K562 (cell line): ENCODE results near the gene CKS2. TPM values are rescaled to one million over a fixed set of nuclear protein-coding genes. Genes with fewer than 3 reads are reported as not detected.

Source experiments
- ATAC-seq: fragments of 200-7000 bp; cut with Tn5 transposase; 3 replicates; pipeline ENCODE4 v1.9.1; 2020; ENCODE audit warnings: moderate library complexity
- BruUV-seq: library from RNA; stranded (reverse); fragments of 400-500 nt; replicated peaks from 2 replicates; lab custom pipeline; 2021; lab: Mats Ljungman, UMichigan
- CTCF ChIA-PET: fragments of 300-600 bp; formaldehyde crosslinking; extraction: SDS; loops from one replicate; lab custom pipeline; 2021; ENCODE audit warnings: low intra/inter-chr PET ratio; lab: Yijun Ruan, JAX
- POLR2A ChIA-PET: fragments of 300-600, 350-650 bp; sonication (Branson Sonifier 250); formaldehyde crosslinking; extraction: SDS; loops from one replicate; lab custom pipeline; 2021; ENCODE audit warnings: antibody characterized with exemption, inconsistent platforms; lab: Yijun Ruan, JAX
- DNase-seq, 4 experiments: peaks; one replicate each; pipeline versions ENCODE4 v3.0.0 to v3.0.0-alpha.2; 2011 to 2018; ENCODE audit warnings: low spot score in 3 of 4, mixed read lengths in 3 of 4; ENCODE audit errors: extremely low read depth in 1 of 4
- FAIRE-seq: peaks from 2 replicates; lab custom pipeline; 2011; peaks lifted over from hg19 to GRCh38; lab: Jason Lieb, UNC
- H2AFZ ChIP-seq: 2 replicates; pipeline ENCODE4 v1.6.0; 2011; ENCODE audit warnings: low read depth, low read length, control low read depth, inconsistent platforms
- H3K27ac ChIP-seq: fragments of 200-600 bp; 3 replicates; pipeline ENCODE4 v1.8.0; 2011; ENCODE audit warnings: low read depth, mild to moderate bottlenecking, control low read depth, inconsistent platforms, low read length, moderate library complexity, mixed read lengths; ENCODE audit errors: extremely low read depth
- H3K27me3 ChIP-seq, 2 experiments: fragments of 300-600 bp in 1 of 2; 2 replicates in 1 of 2; 3 replicates in 1 of 2; pipeline versions ENCODE4 v1.6.0 to v1.8.0; 2011; ENCODE audit warnings: inconsistent platforms in 2 of 2, low read length in 2 of 2, mild to moderate bottlenecking in 1 of 2, mixed read lengths in 1 of 2, moderate library complexity in 1 of 2; ENCODE audit not compliant: control insufficient read depth in 2 of 2, insufficient read depth in 2 of 2
- H3K36me3 ChIP-seq: fragments of 300-600 bp; 3 replicates; pipeline ENCODE4 v1.8.0; 2011; ENCODE audit warnings: mild to moderate bottlenecking, low read length, inconsistent platforms; ENCODE audit not compliant: control insufficient read depth, insufficient read depth
- H3K4me1 ChIP-seq, 2 experiments: fragments of 200-600 bp in 1 of 2; replicated peaks in 1 of 2; 2 replicates in 1 of 2; 3 replicates in 1 of 2; pipeline versions ENCODE4 v1.5.1 to v1.8.0; 2011; ENCODE audit warnings: inconsistent platforms in 2 of 2, low read length in 2 of 2, mild to moderate bottlenecking in 1 of 2, mixed read lengths in 1 of 2, moderate library complexity in 1 of 2; ENCODE audit not compliant: control insufficient read depth in 2 of 2, insufficient read depth in 2 of 2
- H3K4me2 ChIP-seq: 2 replicates; pipeline ENCODE4 v1.6.1; 2011; ENCODE audit warnings: low read length, control low read depth, inconsistent platforms, mixed read lengths; ENCODE audit not compliant: insufficient read depth
- H3K4me3 ChIP-seq: fragments of 200-600 bp; sonication (generic), shearing (Covaris generic); 2 replicates; pipeline ENCODE4 v1.5.1; 2016; ENCODE audit warnings: control low read depth, inconsistent platforms
- H3K79me2 ChIP-seq: fragments of 200-600 bp; 3 replicates; pipeline ENCODE4 v1.8.0; 2011; ENCODE audit warnings: low read length, inconsistent platforms; ENCODE audit not compliant: control insufficient read depth, insufficient read depth
- H3K9ac ChIP-seq, 2 experiments: 2 replicates each; pipeline versions ENCODE4 v1.6.0 to v1.6.1; 2011; ENCODE audit warnings: low read depth in 2 of 2, low read length in 2 of 2, control low read depth in 1 of 2, inconsistent platforms in 1 of 2, mild to moderate bottlenecking in 1 of 2, mixed read lengths in 1 of 2; ENCODE audit not compliant: insufficient read depth in 1 of 2
- H3K9me1 ChIP-seq: one replicate; pipeline ENCODE4 v1.6.0; 2011; ENCODE audit warnings: inconsistent platforms, mild to moderate bottlenecking, low read length, moderate library complexity; ENCODE audit not compliant: control insufficient read depth, insufficient read depth
- H3K9me3 ChIP-seq: replicated peaks from 2 replicates; pipeline ENCODE4 v1.5.1; 2011; ENCODE audit warnings: low read depth, low read length, inconsistent platforms; ENCODE audit not compliant: control insufficient read depth, insufficient read depth
- H4K20me1 ChIP-seq: replicated peaks from 2 replicates; pipeline ENCODE4 v1.6.1; 2011; ENCODE audit warnings: low read length, inconsistent platforms, mixed read lengths; ENCODE audit not compliant: control insufficient read depth, insufficient read depth
- CBX3 ChIP-seq, 2 experiments: IDR thresholded peaks; 1 replicate in 1 of 2; 2 replicates in 1 of 2; pipeline ENCODE4 v1.6.1; 2012; ENCODE audit warnings: inconsistent platforms in 2 of 2, low read length in 2 of 2, borderline replicate concordance in 1 of 2, control low read depth in 1 of 2
- CBX5 ChIP-seq: IDR thresholded peaks from 2 replicates; pipeline ENCODE4 v1.6.1; 2014; ENCODE audit warnings: low read depth, borderline replicate concordance
- ETV1 ChIP-seq: fragments of 450-650 bp; conservative IDR thresholded peaks from 2 replicates; pipeline ENCODE4 v1.6.1; 2016; ENCODE audit warnings: missing genetic modification characterization, control low read depth, low read depth, missing compliant biosample characterization
- MAFG ChIP-seq: fragments of 450-650 bp; conservative IDR thresholded peaks from 2 replicates; pipeline ENCODE4 v1.6.1; 2016; ENCODE audit warnings: missing genetic modification characterization, missing compliant biosample characterization
- SPI1 ChIP-seq: IDR thresholded peaks from 2 replicates; pipeline ENCODE4 v1.6.1; 2011; ENCODE audit warnings: low read depth, low read length, control low read depth, borderline replicate concordance
- TRIM28 ChIP-seq: fragments of 450-650 bp; IDR thresholded peaks from 2 replicates; pipeline ENCODE4 v1.6.1; 2017
- ZFP30 ChIP-seq: fragments of 250-450 bp; sonication (Bioruptor Pico); IDR thresholded peaks from 2 replicates; pipeline ENCODE4 v1.8.0; 2022; ENCODE audit warnings: moderate library complexity, mild to moderate bottlenecking, inconsistent platforms, borderline replicate concordance
- ZNF146 ChIP-seq: IDR thresholded peaks from one replicate; pipeline ENCODE4 v1.6.1; 2018; ENCODE audit warnings: missing compliant biosample characterization; ENCODE audit not compliant: unreplicated experiment
- WGBS: fragments of 100-300 bp; shearing (Covaris generic); methylation state at CpG from one replicate; pipeline ENCODE4 v1.1.6; 2016; ENCODE audit warnings: low coverage, mixed read lengths; ENCODE audit not compliant: insufficient coverage; ENCODE audit errors: missing lambda C conversion rate; 5-methylcytosine and 5-hydroxymethylcytosine counted together
- in situ Hi-C: fragments of 300-500 bp; cut with MboI; formaldehyde crosslinking; loops from 4 replicates; pipeline ENCODE4 v1.15.0; 2018; ENCODE audit warnings: inconsistent platforms, mixed read lengths
- intact Hi-C: fragments of 100-400 bp; cut with micrococcal nuclease; formaldehyde crosslinking; loops from 2 replicates; pipeline ENCODE4 v1.14.2; 2022
- polyA plus RNA-seq, 8 experiments: library from polyadenylated mRNA; depleted of rRNA in 4 of 8; stranded (reverse) in 5 of 8; unstranded in 3 of 8; fragments of >200 nt; fragmentation: Nextera tagmentation in 2 of 8; fragmentation: Illumina TruSeq in 1 of 8; extraction: Ambion mirVana in 2 of 8; extraction: Trizol in 1 of 8; gene quantifications; 2 replicates each; pipeline versions ENCODE4 v1.2.1 to v1.2.3, GENCODE V29; 2011 to 2014; ENCODE audit warnings: inconsistent platforms in 1 of 8, missing spikeins in 1 of 8
- total RNA-seq, 7 experiments: library from RNA; depleted of rRNA in 6 of 7; stranded (reverse); fragments of >200 nt in 6 of 7; fragmentation: Illumina TruSeq in 2 of 7; extraction: Trizol in 2 of 7; gene quantifications; 2 replicates each; pipeline versions ENCODE4 v1.2.1 to v1.2.3, GENCODE V29; 2011 to 2021; ENCODE audit warnings: low replicate concordance in 1 of 7
- TF ChIP-seq, protein P1 (sequence below): fragments of 450-650 bp; IDR thresholded peaks from 2 replicates; pipeline ENCODE4 v1.6.1; 2018; ENCODE audit warnings: mild to moderate bottlenecking, low read depth; ENCODE audit not compliant: partially characterized antibody
- TF ChIP-seq, protein P2 (sequence below): fragments of 450-650 bp; IDR thresholded peaks from 2 replicates; pipeline ENCODE4 v1.7.0; 2016; ENCODE audit warnings: borderline replicate concordance
- TF ChIP-seq, protein P3 (sequence below): fragments of 250-450 bp; sonication (Bioruptor Pico); IDR thresholded peaks from 2 replicates; pipeline ENCODE4 v1.9.0; 2021; ENCODE audit warnings: mild to moderate bottlenecking
- TF ChIP-seq, protein P4 (sequence below), 2 experiments: fragments of 450-650 bp; conservative IDR thresholded peaks; 2 replicates each; pipeline ENCODE4 v1.6.1; 2017; ENCODE audit warnings: mild to moderate bottlenecking in 2 of 2, moderate library complexity in 2 of 2

CKS2 gene
- total and polyA plus RNA-seq, 9 of the 15 experiments (the other 6 are each of a cell fraction or from before 2014, with no cell fraction given), result 123 to 941 (median 321) TPM

DNA sequence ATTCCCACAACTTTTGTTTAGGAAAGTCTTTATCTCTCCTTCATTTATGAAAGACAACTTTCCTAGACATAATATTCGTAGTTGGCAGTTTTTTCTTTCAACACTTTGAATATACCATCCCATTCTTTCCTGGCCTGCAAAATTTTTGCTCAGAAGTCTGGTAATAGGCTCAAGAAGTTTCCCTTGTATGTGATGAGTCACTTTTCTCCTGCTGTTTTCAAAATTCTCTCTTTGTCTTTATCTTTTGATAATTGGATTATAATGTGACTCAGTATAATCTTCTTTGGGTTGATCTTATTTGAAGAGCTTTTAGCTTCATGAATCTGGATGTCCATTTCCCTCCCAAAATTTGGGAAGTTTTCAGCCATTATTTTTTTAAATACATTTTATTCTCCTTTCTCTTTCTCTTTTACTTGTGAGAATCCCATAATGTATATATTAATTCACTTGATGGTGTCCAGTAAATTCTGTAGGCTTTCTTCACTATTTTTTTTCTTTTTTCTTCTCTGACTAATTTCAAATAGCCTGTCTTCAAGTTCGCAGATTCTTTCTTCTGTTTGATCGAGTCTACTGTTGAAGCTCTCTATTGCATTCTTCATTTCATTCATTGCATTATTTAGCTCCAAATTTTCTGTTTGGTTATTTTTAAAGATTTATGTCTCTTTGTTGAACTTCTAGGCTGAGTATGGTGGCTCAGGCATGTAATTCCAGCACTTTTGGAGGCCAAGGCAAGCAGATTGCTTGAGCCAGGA lies 37.3 kb upstream of the CKS2 start:
- Histone ChIP-seq H3K4me3 (no peak overlapping the region), H3K9me1 (no peaks in the 10 kb centered on the region), H3K4me1 (no peaks in the 10 kb centered on the region), H3K4me2 (no peak overlapping the region), H3K27ac (no peak overlapping the region), H3K9ac (no peak overlapping the region), H3K9me3 (no peaks in the 10 kb centered on the region), H2AFZ (no peak overlapping the region), H3K36me3 (no peaks in the 10 kb centered on the region), H4K20me1 (no peaks in the 10 kb centered on the region), H3K79me2 (no peaks in the 10 kb centered on the region), H3K27me3 (no peaks in the 10 kb centered on the region)
- no peak for FAIRE-seq
- DNase-seq, result no peak
- in situ Hi-C loops (no loop called here), intact Hi-C loops (no loop called here)
- TF ChIP-seq, protein P1, sequence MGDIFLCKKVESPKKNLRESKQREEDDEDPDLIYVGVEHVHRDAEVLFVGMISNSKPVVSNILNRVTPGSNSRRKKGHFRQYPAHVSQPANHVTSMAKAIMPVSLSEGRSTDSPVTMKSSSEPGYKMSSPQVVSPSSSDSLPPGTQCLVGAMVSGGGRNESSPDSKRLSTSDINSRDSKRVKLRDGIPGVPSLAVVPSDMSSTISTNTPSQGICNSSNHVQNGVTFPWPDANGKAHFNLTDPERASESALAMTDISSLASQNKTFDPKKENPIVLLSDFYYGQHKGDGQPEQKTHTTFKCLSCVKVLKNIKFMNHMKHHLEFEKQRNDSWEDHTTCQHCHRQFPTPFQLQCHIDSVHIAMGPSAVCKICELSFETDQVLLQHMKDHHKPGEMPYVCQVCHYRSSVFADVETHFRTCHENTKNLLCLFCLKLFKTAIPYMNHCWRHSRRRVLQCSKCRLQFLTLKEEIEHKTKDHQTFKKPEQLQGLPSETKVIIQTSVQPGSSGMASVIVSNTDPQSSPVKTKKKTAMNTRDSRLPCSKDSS, result peak; percentile 57
- no peak for TF ChIP-seq ETV1
- TF ChIP-seq, protein P2, sequence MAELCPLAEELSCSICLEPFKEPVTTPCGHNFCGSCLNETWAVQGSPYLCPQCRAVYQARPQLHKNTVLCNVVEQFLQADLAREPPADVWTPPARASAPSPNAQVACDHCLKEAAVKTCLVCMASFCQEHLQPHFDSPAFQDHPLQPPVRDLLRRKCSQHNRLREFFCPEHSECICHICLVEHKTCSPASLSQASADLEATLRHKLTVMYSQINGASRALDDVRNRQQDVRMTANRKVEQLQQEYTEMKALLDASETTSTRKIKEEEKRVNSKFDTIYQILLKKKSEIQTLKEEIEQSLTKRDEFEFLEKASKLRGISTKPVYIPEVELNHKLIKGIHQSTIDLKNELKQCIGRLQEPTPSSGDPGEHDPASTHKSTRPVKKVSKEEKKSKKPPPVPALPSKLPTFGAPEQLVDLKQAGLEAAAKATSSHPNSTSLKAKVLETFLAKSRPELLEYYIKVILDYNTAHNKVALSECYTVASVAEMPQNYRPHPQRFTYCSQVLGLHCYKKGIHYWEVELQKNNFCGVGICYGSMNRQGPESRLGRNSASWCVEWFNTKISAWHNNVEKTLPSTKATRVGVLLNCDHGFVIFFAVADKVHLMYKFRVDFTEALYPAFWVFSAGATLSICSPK, result no peak
- TF ChIP-seq, protein P3, sequence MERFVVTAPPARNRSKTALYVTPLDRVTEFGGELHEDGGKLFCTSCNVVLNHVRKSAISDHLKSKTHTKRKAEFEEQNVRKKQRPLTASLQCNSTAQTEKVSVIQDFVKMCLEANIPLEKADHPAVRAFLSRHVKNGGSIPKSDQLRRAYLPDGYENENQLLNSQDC, result no peak
- TF ChIP-seq ZNF146 (CRISPR knock-in tag), result no peak
- 0 out of 3 replicates have a peak, but pooled peaks of 1 of the 2 experiments have one; percentile 31 for TF ChIP-seq CBX3 (IDR thresholded peaks at IDR 0.05; ENCODE audit: borderline replicate concordance in 1 of 2, low read length in 2 of 2)
- 0 out of 2 replicates have a peak, but pooled peaks have one; percentile 23 for TF ChIP-seq CBX5
- no peak for TF ChIP-seq MAFG
- TF ChIP-seq, protein P4, sequence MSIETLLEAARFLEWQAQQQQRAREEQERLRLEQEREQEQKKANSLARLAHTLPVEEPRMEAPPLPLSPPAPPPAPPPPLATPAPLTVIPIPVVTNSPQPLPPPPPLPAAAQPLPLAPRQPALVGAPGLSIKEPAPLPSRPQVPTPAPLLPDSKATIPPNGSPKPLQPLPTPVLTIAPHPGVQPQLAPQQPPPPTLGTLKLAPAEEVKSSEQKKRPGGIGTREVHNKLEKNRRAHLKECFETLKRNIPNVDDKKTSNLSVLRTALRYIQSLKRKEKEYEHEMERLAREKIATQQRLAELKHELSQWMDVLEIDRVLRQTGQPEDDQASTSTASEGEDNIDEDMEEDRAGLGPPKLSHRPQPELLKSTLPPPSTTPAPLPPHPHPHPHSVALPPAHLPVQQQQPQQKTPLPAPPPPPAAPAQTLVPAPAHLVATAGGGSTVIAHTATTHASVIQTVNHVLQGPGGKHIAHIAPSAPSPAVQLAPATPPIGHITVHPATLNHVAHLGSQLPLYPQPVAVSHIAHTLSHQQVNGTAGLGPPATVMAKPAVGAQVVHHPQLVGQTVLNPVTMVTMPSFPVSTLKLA (conservative IDR thresholded peaks at IDR 0.05), result no peak
- TF ChIP-seq SPI1, result no peak
- 0 out of 2 replicates have a peak, but pooled peaks have one; percentile 29 for TF ChIP-seq TRIM28
- peak; percentile 70; the same call in 1 of the 2 replicates for TF ChIP-seq ZFP30 (CRISPR knock-in tag)
- WGBS, result 0% methylated on average over 3 of the region's 3 CpGs
- POLR2A ChIA-PET, result no interaction called here
- ATAC-seq, result no peak
- CTCF ChIA-PET, result no interaction called here
- BruUV-seq, result no TSS peak
